SK-N-SH (cell line): ENCODE data around the gene TFDP2.
"Not testable (repeated sequence)": the region's sequence is repeated elsewhere in the genome, so short reads cannot be mapped to it uniquely, and the experiment has no call there.

ENCODE experiments used
- GABPA ChIP-seq: IDR thresholded peaks from 2 replicates; pipeline ENCODE4 v1.4.0; 2012; ENCODE audit warnings: low read depth, mild to moderate bottlenecking
- TCF12 ChIP-seq: IDR thresholded peaks from 2 replicates; pipeline ENCODE4 v1.4.0; 2012
- TF ChIP-seq, protein P1 (sequence below): fragments of 200-600 bp; sonication (generic); IDR thresholded peaks from 2 replicates; pipeline ENCODE4 v1.6.1; 2017; ENCODE audit warnings: antibody characterized with exemption, mild to moderate bottlenecking, moderate library complexity
- TF ChIP-seq, protein P2 (sequence below): IDR thresholded peaks from 2 replicates; pipeline ENCODE4 v1.4.0; 2012; ENCODE audit warnings: low read depth

DNA sequence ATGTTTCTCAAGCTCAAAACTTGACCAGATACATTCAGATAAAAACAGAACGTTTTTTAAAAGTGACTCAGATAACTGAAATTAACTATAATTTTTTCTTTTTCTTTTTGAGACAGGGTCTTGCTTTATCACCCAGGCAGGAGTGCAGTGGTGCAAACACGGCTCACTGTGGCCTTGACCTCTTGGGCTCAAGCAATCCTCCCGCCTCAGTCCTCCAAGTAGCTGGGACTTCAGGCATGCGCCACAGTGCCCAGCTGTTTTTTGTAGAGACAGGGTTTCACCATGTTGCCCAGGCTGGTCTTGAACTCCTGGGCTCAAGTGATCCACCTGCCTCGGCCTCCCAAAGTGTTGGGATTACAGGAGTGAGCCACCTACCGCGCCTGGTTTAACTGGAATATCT, 144.4 kb downstream of the TFDP2 start:
- TF ChIP-seq, protein P1, sequence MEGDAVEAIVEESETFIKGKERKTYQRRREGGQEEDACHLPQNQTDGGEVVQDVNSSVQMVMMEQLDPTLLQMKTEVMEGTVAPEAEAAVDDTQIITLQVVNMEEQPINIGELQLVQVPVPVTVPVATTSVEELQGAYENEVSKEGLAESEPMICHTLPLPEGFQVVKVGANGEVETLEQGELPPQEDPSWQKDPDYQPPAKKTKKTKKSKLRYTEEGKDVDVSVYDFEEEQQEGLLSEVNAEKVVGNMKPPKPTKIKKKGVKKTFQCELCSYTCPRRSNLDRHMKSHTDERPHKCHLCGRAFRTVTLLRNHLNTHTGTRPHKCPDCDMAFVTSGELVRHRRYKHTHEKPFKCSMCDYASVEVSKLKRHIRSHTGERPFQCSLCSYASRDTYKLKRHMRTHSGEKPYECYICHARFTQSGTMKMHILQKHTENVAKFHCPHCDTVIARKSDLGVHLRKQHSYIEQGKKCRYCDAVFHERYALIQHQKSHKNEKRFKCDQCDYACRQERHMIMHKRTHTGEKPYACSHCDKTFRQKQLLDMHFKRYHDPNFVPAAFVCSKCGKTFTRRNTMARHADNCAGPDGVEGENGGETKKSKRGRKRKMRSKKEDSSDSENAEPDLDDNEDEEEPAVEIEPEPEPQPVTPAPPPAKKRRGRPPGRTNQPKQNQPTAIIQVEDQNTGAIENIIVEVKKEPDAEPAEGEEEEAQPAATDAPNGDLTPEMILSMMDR, result not testable (repeated sequence)
- not testable (repeated sequence) for TF ChIP-seq TCF12, GABPA
- TF ChIP-seq, protein P2, sequence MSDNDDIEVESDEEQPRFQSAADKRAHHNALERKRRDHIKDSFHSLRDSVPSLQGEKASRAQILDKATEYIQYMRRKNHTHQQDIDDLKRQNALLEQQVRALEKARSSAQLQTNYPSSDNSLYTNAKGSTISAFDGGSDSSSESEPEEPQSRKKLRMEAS, result not testable (repeated sequence)
